Right atrium auricular region (tissue), 2 donors: ENCODE measurements around the gene COMT. TPM values are rescaled to one million over a fixed set of nuclear protein-coding genes. Genes with fewer than 3 reads are reported as not detected.
A peak's percentile ranks its signal among the peaks of the same experiment; 100 is the strongest.

Experiments used
- DNase-seq: peaks from one replicate; pipeline ENCODE4 v3.0.0-alpha.2; 2019; ENCODE audit warnings: low spot score
- H3K27ac ChIP-seq, 2 donors: fragments of 200-600 bp; sonication (generic); 1 replicate in 1 of 2; 2 replicates in 1 of 2; pipeline ENCODE4 v1.5.1; 2016 to 2019
- H3K27me3 ChIP-seq, 2 donors: fragments of 200-600 bp; sonication (generic); one replicate each; pipeline versions ENCODE4 v1.5.1 to v1.6.0; 2017 to 2019
- H3K36me3 ChIP-seq: fragments of 200-600 bp; sonication (generic); one replicate; pipeline ENCODE4 v1.5.1; 2016
- H3K4me1 ChIP-seq, 2 donors: fragments of 200-600 bp; sonication (generic); one replicate each; pipeline versions ENCODE4 v1.5.1 to v1.6.0; 2017 to 2019
- H3K4me3 ChIP-seq, 2 donors: fragments of 200-600 bp; sonication (generic); 1 replicate in 1 of 2; 2 replicates in 1 of 2; pipeline ENCODE4 v1.5.1; 2017 to 2019; ENCODE audit warnings: mild to moderate bottlenecking in 1 of 2, moderate library complexity in 1 of 2
- H3K9me3 ChIP-seq, 2 donors: fragments of 200-600 bp; sonication (generic); one replicate each; pipeline ENCODE4 v1.5.1; 2019
- CTCF ChIP-seq, 2 donors: fragments of 200-600 bp; sonication (generic); IDR thresholded peaks; one replicate each; pipeline ENCODE4 v1.5.1; 2019; ENCODE audit warnings: antibody characterized with exemption in 2 of 2
- total RNA-seq, 2 donors: library from RNA; depleted of rRNA; stranded (reverse); fragments of >200 nt; gene quantifications; one replicate each; pipeline ENCODE4 v1.1.0, GENCODE V29; 2016

Gene COMT
- total RNA-seq, 2 donors from 2014 or later, result 142 to 195 TPM

- Histone ChIP-seq H3K4me3 (peak overlapping the region in 1 of 2 donors; percentile 94), H3K4me1 (peaks cover 0 to 47% of the 10 kb centered on the region in 2 donors), H3K27ac (peak overlapping the region; percentile 97), H3K9me3 (no peaks in the 10 kb centered on the region), H3K36me3 (peaks cover 3% of the 10 kb centered on the region), H3K27me3 (no peaks in the 10 kb centered on the region)
- DNase-seq, result no peak
- TF ChIP-seq CTCF (IDR thresholded peaks at IDR 0.05), result no peak
Observed at GRCh38 chr22:19943082-19944026, 1.8 kb downstream of the COMT start.

- DNase-seq, result no peak
- peak in 1 of 2 donors; percentile 12 for TF ChIP-seq CTCF (IDR thresholded peaks at IDR 0.05)
- Histone ChIP-seq H3K27ac (peak overlapping the region; percentile 51 to 77), H3K36me3 (peaks cover 5% of the 10 kb centered on the region), H3K4me3 (no peak overlapping the region), H3K9me3 (no peaks in the 10 kb centered on the region), H3K27me3 (no peaks in the 10 kb centered on the region), H3K4me1 (peaks cover 0 to 53% of the 10 kb centered on the region in 2 donors)
Observed at GRCh38 chr22:19948057-19948760, 6.6 kb downstream of the COMT start.

- H3K36me3 ChIP-seq, result peaks cover 5% of the 10 kb centered on the region
- no peak for DNase-seq
- peak overlapping the region; percentile 24 to 80 for H3K27ac ChIP-seq
- H3K9me3 ChIP-seq, result no peaks in the 10 kb centered on the region
- no peaks in the 10 kb centered on the region for H3K27me3 ChIP-seq
- no peak for TF ChIP-seq CTCF (IDR thresholded peaks at IDR 0.05)
- no peak overlapping the region for H3K4me3 ChIP-seq
- peaks cover 0 to 55% of the 10 kb centered on the region in 2 donors for H3K4me1 ChIP-seq
Observed at GRCh38 chr22:19951346-19951745, 9.8 kb downstream of the COMT start.

GRCh38 chr22:19955241-19956128 is 13.9 kb downstream of the COMT start:
- H3K4me3 ChIP-seq, result no peak overlapping the region
- no peak for TF ChIP-seq CTCF (IDR thresholded peaks at IDR 0.05)
- no peak for DNase-seq
- H3K27me3 ChIP-seq, result no peaks in the 10 kb centered on the region
- peak overlapping the region in 1 of 2 donors; percentile 80 for H3K27ac ChIP-seq
- no peaks in the 10 kb centered on the region for H3K36me3 ChIP-seq
- H3K4me1 ChIP-seq, result peaks cover 0 to 61% of the 10 kb centered on the region in 2 donors
- no peaks in the 10 kb centered on the region for H3K9me3 ChIP-seq

- no peaks in the 10 kb centered on the region for H3K9me3 ChIP-seq
- no peak for DNase-seq
- TF ChIP-seq CTCF (IDR thresholded peaks at IDR 0.05), result no peak
- H3K36me3 ChIP-seq, result no peaks in the 10 kb centered on the region
- H3K4me1 ChIP-seq, result peaks cover 0 to 59% of the 10 kb centered on the region in 2 donors
- H3K27ac ChIP-seq, result no peak overlapping the region
- no peak overlapping the region for H3K4me3 ChIP-seq
- no peaks in the 10 kb centered on the region for H3K27me3 ChIP-seq
Observed at GRCh38 chr22:19957445-19957844, 15.9 kb downstream of the COMT start.
